HepG2 (cell line): Measurements from ENCODE around the gene LTB4R. TPM values are rescaled to one million over a fixed set of nuclear protein-coding genes. Genes with fewer than 3 reads are reported as not detected.

Experiments used
- ELF3 ChIP-seq: IDR thresholded peaks from 2 replicates; pipeline ENCODE4 v1.6.1; 2016; ENCODE audit warnings: missing genetic modification reagents, missing compliant biosample characterization
- FIP1L1 ChIP-seq: fragments of 200-400 bp; formaldehyde crosslinking; IDR thresholded peaks from 2 replicates; pipeline ENCODE4 v1.6.1; 2018; ENCODE audit warnings: low read depth, mild to moderate bottlenecking, low read length, moderate library complexity, borderline replicate concordance; ENCODE audit not compliant: insufficient read depth
- ISL2 ChIP-seq: sonication (generic); formaldehyde crosslinking; IDR thresholded peaks from 2 replicates; pipeline ENCODE4 v1.5.0; 2020; ENCODE audit warnings: missing genetic modification reagents
- MBNL3 ChIP-seq: fragments of 250-450 bp; sonication (Bioruptor Pico); conservative IDR thresholded peaks from 2 replicates; pipeline ENCODE4 v1.8.0; 2022; ENCODE audit warnings: mild to moderate bottlenecking, inconsistent platforms
- NCOA5 ChIP-seq: sonication (generic); formaldehyde crosslinking; IDR thresholded peaks from 2 replicates; pipeline ENCODE4 v1.4.0; 2020; ENCODE audit warnings: missing genetic modification reagents
- PRMT3 ChIP-seq: sonication (generic); formaldehyde crosslinking; IDR thresholded peaks from 2 replicates; pipeline ENCODE4 v1.8.1; 2022; ENCODE audit warnings: low read depth, mild to moderate bottlenecking, moderate library complexity, missing genetic modification reagents, borderline replicate concordance
- RBFOX2 ChIP-seq: fragments of 200-400 bp; formaldehyde crosslinking; IDR thresholded peaks from 2 replicates; pipeline ENCODE4 v1.6.1; 2017; ENCODE audit warnings: low read depth, mild to moderate bottlenecking, low read length
- SIN3B ChIP-seq: fragments of 150-350 bp; IDR thresholded peaks from 2 replicates; pipeline ENCODE4 v1.6.1; 2014; ENCODE audit warnings: low read length
- SMAD1 ChIP-seq: sonication (generic); formaldehyde crosslinking; IDR thresholded peaks from 2 replicates; pipeline ENCODE4 v1.4.0; 2020; ENCODE audit warnings: missing genetic modification reagents, low read depth, mild to moderate bottlenecking, borderline replicate concordance
- SP140L ChIP-seq: sonication (generic); formaldehyde crosslinking; IDR thresholded peaks from 2 replicates; pipeline ENCODE4 v1.4.0; 2020; ENCODE audit warnings: missing genetic modification reagents, borderline replicate concordance
- SRSF1 ChIP-seq: fragments of 200-400 bp; formaldehyde crosslinking; optimal IDR thresholded peaks from 2 replicates; pipeline ENCODE3; 2017; ENCODE audit warnings: mild to moderate bottlenecking, low read depth, low read length, moderate library complexity
- TOE1 ChIP-seq: sonication (generic); formaldehyde crosslinking; IDR thresholded peaks from 2 replicates; pipeline ENCODE4 v1.4.0; 2020; ENCODE audit warnings: mild to moderate bottlenecking, missing genetic modification reagents
- ZEB1 ChIP-seq: IDR thresholded peaks from 2 replicates; pipeline ENCODE4 v1.6.1; 2012; ENCODE audit warnings: mild to moderate bottlenecking, low read depth, inconsistent platforms; ENCODE audit not compliant: insufficient replicate concordance
- ZFX ChIP-seq: sonication (generic); formaldehyde crosslinking; IDR thresholded peaks from 2 replicates; pipeline ENCODE4 v1.4.0; 2020; ENCODE audit warnings: mild to moderate bottlenecking, low read depth, missing genetic modification reagents, moderate library complexity
- ZFY ChIP-seq: sonication (generic); formaldehyde crosslinking; IDR thresholded peaks from 2 replicates; pipeline ENCODE4 v1.4.0; 2020; ENCODE audit warnings: missing genetic modification reagents
- ZNF563 ChIP-seq: sonication (generic); formaldehyde crosslinking; IDR thresholded peaks from 2 replicates; pipeline ENCODE4 v1.8.0; 2022; ENCODE audit warnings: mild to moderate bottlenecking, moderate library complexity, missing genetic modification reagents
- polyA plus RNA-seq, 8 experiments: library from polyadenylated mRNA; depleted of rRNA in 3 of 8; stranded (reverse) in 7 of 8; unstranded in 1 of 8; fragments of >200 nt; fragmentation: Illumina TruSeq in 4 of 8; extraction: Trizol in 4 of 8; gene quantifications; 2 replicates each; pipeline versions ENCODE4 v1.2.1 to v1.2.3, GENCODE V29; 2011 to 2016; ENCODE audit warnings: low read depth in 4 of 8, missing spikeins in 1 of 8, mixed read lengths in 1 of 8; ENCODE audit not compliant: insufficient read depth in 1 of 8
- total RNA-seq, 5 experiments: library from RNA; depleted of rRNA; stranded (reverse); fragments of >200 nt; fragmentation: Illumina TruSeq; extraction: Trizol; gene quantifications; 2 replicates each; pipeline ENCODE4 v1.2.3, GENCODE V29; 2016; ENCODE audit warnings: low read depth in 1 of 5
- TF ChIP-seq, protein P1 (sequence below): IDR thresholded peaks from 2 replicates; pipeline ENCODE4 v1.6.1; 2016; ENCODE audit warnings: mild to moderate bottlenecking
- TF ChIP-seq, protein P2 (sequence below): sonication (generic); formaldehyde crosslinking; IDR thresholded peaks from 2 replicates; pipeline ENCODE4 v1.4.0; 2020; ENCODE audit warnings: missing genetic modification reagents
- TF ChIP-seq, protein P3 (sequence below): sonication (generic); formaldehyde crosslinking; IDR thresholded peaks from 2 replicates; pipeline ENCODE4 v1.4.0; 2020; ENCODE audit warnings: mild to moderate bottlenecking, missing genetic modification reagents
- TF ChIP-seq, protein P4 (sequence below): sonication (generic); formaldehyde crosslinking; IDR thresholded peaks from 2 replicates; pipeline ENCODE4 v1.8.0; 2022; ENCODE audit warnings: mild to moderate bottlenecking, missing genetic modification reagents
- TF ChIP-seq, protein P5 (sequence below): sonication (generic); formaldehyde crosslinking; IDR thresholded peaks from 2 replicates; pipeline ENCODE4 v1.4.0; 2020; ENCODE audit warnings: missing genetic modification reagents

The LTB4R gene
- total and polyA plus RNA-seq, 2 of the 13 experiments (the other 11 are each of a cell fraction or from before 2014, with no cell fraction given) = 3.2 to 8.2 TPM

DNA sequence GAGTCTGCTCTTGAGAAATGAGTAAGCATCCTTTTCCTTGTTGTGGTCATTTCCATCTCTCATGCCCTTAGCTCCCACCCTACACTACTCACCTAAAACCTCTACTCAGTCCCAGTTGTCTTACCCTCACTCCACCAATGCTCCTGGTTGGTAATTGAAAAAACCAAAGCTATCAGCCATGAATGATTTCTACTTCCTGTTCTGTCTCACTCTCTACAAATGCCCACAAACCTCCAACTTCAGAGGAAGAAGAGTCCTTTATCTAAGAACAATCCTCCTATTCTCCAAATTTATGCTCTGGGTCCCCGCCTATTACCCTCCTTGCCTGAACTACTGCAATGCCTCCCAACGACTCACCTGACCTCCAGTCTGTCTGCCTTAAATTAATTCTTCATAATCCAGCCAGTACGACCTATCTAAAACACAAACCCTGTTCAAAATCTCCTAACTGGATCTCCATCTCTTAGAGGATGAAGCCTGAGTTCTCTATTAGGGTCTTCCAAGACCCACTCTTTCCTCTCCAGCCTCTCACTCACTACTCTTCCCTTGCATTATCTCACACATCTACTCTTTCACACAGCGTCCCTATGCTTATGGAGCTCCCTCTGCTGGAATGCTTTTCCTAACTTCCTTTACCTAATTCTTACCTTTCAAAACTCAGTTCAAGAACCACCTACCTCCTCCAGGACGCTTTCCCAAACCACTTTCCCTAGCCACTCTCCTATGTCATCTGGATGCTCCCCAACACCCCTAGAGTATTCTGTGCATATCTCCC lies 13.9 kb upstream of the LTB4R start (continued):
- 0 out of 2 replicates have a peak, but pooled peaks have one; percentile 51 for TF ChIP-seq SP140L
- TF ChIP-seq SIN3B = no peak
- TF ChIP-seq, protein P1, sequence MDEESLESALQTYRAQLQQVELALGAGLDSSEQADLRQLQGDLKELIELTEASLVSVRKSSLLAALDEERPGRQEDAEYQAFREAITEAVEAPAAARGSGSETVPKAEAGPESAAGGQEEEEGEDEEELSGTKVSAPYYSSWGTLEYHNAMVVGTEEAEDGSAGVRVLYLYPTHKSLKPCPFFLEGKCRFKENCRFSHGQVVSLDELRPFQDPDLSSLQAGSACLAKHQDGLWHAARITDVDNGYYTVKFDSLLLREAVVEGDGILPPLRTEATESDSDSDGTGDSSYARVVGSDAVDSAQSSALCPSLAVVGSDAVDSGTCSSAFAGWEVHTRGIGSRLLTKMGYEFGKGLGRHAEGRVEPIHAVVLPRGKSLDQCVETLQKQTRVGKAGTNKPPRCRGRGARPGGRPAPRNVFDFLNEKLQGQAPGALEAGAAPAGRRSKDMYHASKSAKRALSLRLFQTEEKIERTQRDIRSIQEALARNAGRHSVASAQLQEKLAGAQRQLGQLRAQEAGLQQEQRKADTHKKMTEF (CRISPR knock-in tag) = 0 out of 2 replicates have a peak, but pooled peaks have one; percentile 43
- peak; percentile 21; the same call in 1 of the 2 replicates for TF ChIP-seq ZFY (CRISPR knock-in tag)
- no peak for TF ChIP-seq SRSF1
- TF ChIP-seq ZFX = peak; percentile 60
- TF ChIP-seq, protein P2, sequence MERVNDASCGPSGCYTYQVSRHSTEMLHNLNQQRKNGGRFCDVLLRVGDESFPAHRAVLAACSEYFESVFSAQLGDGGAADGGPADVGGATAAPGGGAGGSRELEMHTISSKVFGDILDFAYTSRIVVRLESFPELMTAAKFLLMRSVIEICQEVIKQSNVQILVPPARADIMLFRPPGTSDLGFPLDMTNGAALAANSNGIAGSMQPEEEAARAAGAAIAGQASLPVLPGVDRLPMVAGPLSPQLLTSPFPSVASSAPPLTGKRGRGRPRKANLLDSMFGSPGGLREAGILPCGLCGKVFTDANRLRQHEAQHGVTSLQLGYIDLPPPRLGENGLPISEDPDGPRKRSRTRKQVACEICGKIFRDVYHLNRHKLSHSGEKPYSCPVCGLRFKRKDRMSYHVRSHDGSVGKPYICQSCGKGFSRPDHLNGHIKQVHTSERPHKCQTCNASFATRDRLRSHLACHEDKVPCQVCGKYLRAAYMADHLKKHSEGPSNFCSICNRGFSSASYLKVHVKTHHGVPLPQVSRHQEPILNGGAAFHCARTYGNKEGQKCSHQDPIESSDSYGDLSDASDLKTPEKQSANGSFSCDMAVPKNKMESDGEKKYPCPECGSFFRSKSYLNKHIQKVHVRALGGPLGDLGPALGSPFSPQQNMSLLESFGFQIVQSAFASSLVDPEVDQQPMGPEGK = 0 out of 2 replicates have a peak, but pooled peaks have one; percentile 14
- no peak for TF ChIP-seq TOE1 (CRISPR knock-in tag)
- TF ChIP-seq ZEB1 = no peak
- TF ChIP-seq, protein P3, sequence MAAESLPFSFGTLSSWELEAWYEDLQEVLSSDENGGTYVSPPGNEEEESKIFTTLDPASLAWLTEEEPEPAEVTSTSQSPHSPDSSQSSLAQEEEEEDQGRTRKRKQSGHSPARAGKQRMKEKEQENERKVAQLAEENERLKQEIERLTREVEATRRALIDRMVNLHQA (CRISPR knock-in tag) = no peak; the same call in 1 of the 2 replicates
- no peak for TF ChIP-seq NCOA5 (CRISPR knock-in tag)
- no peak for TF ChIP-seq SMAD1
- TF ChIP-seq MBNL3 (CRISPR knock-in tag) = 0 out of 2 replicates have a peak, but pooled peaks have one; percentile 47
- no peak for TF ChIP-seq PRMT3 (CRISPR knock-in tag)
- no peak for TF ChIP-seq FIP1L1
- TF ChIP-seq ZNF563 = no peak
- TF ChIP-seq ELF3 (CRISPR knock-in tag) = peak; percentile 96
- TF ChIP-seq RBFOX2 = 0 out of 2 replicates have a peak, but pooled peaks have one; percentile 21
- TF ChIP-seq, protein P4, sequence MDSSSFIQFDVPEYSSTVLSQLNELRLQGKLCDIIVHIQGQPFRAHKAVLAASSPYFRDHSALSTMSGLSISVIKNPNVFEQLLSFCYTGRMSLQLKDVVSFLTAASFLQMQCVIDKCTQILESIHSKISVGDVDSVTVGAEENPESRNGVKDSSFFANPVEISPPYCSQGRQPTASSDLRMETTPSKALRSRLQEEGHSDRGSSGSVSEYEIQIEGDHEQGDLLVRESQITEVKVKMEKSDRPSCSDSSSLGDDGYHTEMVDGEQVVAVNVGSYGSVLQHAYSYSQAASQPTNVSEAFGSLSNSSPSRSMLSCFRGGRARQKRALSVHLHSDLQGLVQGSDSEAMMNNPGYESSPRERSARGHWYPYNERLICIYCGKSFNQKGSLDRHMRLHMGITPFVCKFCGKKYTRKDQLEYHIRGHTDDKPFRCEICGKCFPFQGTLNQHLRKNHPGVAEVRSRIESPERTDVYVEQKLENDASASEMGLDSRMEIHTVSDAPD = no peak
- TF ChIP-seq, protein P5, sequence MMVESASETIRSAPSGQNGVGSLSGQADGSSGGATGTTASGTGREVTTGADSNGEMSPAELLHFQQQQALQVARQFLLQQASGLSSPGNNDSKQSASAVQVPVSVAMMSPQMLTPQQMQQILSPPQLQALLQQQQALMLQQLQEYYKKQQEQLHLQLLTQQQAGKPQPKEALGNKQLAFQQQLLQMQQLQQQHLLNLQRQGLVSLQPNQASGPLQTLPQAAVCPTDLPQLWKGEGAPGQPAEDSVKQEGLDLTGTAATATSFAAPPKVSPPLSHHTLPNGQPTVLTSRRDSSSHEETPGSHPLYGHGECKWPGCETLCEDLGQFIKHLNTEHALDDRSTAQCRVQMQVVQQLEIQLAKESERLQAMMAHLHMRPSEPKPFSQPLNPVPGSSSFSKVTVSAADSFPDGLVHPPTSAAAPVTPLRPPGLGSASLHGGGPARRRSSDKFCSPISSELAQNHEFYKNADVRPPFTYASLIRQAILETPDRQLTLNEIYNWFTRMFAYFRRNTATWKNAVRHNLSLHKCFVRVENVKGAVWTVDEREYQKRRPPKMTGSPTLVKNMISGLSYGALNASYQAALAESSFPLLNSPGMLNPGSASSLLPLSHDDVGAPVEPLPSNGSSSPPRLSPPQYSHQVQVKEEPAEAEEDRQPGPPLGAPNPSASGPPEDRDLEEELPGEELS (CRISPR knock-in tag) = peak; percentile 40; the same call in 1 of the 2 replicates
- no peak for TF ChIP-seq ISL2 (CRISPR knock-in tag)
